RKO (cell line): ENCODE data around the gene HSF5.
"Not testable (repeated sequence)": the region's sequence is repeated elsewhere in the genome, so short reads cannot be mapped to it uniquely, and the experiment has no call there.

ENCODE experiments used
- DNase-seq: peaks from one replicate; pipeline ENCODE4 v3.0.0-alpha.2; 2016; ENCODE audit warnings: low spot score

HSF5 gene

GRCh38 chr17:58481798-58482197, 6.4 kb downstream of the HSF5 start:
- not testable (repeated sequence) for DNase-seq

DNA sequence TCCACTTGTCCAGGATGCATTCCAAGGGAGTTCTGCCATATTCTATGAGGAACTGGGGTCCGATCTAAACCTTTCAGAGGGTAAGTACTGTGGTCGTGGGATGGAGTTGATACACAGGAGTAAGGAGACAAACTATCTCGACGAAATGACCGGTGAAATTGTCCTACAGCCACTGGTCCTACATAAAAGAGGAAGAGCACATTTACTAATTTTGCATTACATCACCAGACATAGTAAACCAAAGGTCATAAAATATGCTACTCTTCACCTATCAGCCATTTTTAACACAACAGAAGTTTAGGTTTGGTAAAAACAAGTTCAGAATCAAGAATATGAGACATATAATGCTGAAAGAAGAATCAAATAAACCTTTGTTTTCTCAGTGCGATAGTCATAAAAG, 8.1 kb downstream of the HSF5 start:
- no peak for DNase-seq

DNA sequence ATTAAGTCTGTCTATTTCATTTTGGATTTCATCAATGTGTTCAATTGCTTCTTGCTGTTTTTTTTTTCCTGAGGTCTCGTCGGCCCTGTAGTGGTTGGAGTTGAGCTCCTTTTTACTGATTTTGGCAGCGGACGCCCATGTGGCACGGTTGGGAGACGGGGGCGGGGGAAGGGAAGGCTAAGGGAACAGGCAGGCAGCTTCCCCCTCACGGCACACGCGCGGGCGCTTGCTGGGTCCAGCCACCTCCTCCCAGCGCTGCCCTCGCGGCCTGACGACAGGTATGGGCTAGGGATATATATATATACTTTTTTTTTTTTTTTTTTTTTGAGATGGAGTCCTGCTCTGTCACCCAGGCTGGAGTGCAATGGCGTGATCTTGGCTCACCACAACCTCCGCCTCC, 11.4 kb downstream of the HSF5 start:
- no peak for DNase-seq

DNA sequence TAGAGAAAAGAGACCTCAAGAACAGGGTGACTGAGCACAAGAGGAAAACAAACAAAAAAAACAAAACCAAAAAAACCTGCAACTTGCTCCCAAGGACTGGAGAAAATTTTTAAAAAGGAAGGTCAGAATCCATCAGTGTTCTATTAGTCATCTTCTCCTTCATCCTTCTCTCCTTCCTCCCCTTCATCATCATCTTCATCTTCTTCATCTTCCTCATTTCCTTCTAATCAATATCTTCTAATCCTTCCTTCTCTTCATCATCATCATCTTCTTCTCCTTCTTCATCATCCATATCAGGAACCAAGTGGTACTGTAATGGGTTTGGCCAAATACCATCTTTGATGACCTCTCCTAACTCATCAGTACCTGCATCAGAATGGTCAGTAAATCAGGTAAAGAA, 12.2 kb downstream of the HSF5 start:
- DNase-seq, result no peak

DNA sequence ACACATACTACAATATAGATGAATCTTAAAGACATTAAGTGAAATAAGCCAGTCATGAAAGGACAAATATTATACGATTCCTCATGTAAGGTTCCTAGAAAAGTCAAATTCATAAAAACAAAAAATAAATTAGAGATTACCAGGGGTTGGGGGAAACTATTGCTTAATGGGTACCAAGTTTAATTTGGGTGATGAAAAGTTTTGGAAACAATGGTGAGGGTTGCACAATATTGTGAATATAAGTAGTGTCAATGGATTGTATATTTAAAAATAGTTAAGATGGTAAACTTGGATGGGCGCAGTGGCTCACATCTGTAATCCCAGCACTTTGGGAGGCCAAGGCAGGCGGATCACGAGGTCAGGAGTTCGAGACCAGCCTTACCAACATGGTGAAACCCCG, 17.9 kb downstream of the HSF5 start:
- DNase-seq, result no peak

GRCh38 chr17:58468944-58469343, 19.3 kb downstream of the HSF5 start:
- no peak for DNase-seq

- no peak for DNase-seq
These were observed 32.7 kb downstream of the HSF5 start for GRCh38 chr17:58455491-58455890.

DNA sequence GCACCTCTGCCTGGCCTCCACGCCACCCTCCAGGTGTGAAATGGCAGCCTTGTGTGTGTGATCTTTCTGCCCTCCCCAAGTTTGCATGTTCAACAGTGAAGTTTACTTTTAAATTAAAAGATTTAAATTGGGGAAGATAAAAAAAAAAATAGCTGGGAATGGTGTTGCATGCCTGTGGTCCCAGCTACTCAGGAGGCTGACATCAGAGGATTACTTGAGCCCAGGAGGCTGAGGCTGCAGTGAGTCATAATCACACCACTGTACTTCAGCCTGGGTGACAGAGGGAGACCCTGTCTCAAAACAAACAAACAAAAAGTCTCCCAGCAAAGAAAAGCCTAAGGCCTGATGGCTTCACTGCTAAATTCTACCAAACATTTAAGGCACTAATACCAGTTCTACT, 35.5 kb downstream of the HSF5 start:
- peak; percentile 2 for DNase-seq

DNA sequence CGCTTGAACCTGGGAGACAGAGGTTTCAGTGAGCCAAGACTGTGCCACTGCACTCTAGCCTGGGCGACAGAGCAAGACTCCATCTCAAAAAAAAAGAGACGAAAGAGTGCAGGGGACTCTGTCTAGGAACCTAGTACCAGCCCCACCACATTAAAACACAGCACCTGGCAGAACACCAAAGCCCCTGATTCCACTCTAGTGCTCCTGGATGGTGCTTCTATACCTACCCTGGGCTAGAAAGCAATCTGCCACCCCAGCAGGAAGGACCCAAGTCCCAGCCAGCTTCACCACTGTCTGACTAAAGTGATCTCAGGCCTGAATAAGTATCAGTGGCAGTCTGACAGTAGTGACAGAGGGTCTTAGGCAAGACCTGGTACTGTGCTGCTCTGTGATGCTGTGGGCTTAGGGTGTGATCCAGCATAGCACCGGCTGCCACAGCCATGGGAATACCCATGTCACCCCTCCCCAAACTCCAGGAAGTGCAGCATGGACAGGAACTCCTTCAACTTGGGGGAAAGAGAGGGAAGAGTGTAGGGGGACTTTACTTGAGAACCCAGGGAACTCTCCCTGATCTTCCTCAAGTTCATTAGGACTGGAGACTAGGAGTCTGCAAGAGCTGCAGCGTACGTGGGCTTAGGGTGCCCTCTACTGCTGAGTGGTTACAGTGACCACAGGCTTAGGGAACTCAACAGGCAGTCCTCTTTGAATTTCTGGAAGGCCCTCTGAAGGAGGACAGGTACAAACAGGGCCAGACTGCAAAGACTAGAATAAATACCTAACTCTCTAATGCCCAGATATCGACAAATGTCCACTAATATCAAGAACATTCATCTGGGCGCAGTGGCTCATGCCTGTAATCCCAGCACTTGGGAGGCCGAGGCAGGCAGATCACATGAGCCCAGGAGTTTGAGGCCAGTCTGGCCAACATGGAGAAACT, 40.9 kb downstream of the HSF5 start:
- peak; percentile 84 for DNase-seq

DNA sequence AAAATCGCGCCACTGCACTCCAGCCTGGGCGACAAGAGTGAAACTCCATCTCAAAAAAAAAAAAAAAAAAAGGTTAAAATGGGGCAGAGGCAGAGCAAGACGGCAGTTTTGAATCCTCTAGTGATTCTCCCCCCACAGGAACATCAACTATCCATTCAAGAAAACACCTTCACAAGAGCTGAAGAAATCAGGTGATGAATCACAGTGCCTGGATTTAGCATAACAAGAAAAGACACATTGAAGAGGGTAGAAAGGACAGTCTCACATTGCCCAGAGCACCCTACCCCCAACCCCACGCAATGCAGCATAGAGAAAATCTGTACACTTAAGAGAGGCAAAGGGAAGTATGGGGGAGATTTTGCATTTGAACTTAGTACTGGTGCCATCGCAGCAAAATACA, 42.1 kb downstream of the HSF5 start:
- DNase-seq, result no peak

- no peak for DNase-seq
These were observed 51.4 kb downstream of the HSF5 start for GRCh38 chr17:58436805-58437239.

DNA sequence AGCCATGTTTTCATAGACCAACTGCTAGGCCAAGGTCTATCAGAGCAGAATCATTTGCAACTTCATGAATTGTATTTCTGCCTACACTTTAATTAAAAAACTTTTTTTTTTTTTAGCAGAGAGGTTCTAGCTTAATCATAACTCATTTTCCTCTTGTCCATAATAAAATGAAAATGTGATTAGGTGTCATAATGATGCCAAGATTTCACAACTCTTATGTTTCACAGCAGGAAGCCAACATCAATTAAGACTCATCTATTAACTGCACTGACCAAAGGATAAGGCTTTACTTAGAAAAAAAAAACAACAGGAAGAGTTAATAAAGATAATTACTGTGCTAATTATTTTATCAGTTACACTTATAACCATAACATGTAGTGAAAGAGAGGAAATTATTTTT, 52.0 kb downstream of the HSF5 start:
- no peak for DNase-seq

- no peak for DNase-seq
These were observed 55.2 kb downstream of the HSF5 start for GRCh38 chr17:58432806-58433573.

GRCh38 chr17:58427807-58428206, 60.4 kb downstream of the HSF5 start:
- no peak for DNase-seq

GRCh38 chr17:58421711-58422110, 66.5 kb downstream of the HSF5 start:
- no peak for DNase-seq

GRCh38 chr17:58420827-58421226, 67.4 kb downstream of the HSF5 start:
- DNase-seq, result no peak

DNA sequence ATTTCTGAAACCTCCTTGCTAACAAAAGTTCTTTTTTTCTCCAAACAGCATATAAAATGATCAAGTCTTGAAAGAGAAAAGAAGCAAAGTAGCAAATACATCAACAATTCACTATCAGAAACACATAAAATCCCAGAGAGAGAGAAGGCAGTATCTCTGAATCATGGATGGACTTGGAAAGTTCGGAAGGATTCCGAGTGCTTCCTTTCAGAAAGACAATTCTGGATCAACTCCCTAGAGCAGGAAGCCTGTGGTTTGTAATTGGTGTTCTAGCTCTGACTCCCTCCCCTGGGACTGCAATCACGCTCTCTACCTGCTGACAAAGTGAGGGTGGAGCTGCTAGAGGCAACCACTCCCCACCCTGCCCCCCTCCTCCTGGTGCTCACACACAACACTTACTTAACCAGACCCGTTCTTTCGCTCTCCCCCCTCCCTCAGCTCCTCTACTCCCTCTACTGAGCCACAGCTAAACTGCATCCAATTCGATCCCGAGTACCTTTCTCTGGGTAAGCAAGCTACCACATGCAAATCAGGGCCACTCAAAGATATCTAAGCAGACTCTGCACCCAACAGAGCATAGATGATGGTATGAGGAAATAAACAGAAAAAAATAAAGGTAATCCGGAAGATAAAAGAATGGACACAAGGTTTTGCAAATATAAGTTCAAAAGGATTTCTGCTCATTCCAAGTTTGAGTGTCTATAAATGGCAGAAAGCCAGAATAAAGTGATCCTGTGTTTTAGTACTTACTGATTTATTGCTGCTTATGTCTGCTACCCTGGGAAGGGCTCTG, 70.7 kb downstream of the HSF5 start, which contains the start of gene RNF43:
Gene RNF43 (minus strand): TSS at position 235 of the 793 bp plus-strand sequence. CDS start 1,957 bp downstream, outside the sequence.
- DNase-seq, result peak; percentile 83

GRCh38 chr17:58416937-58417299, 71.3 kb downstream of the HSF5 start:
- DNase-seq, result no peak

- DNase-seq, result no peak
These were observed 71.8 kb downstream of the HSF5 start for GRCh38 chr17:58416396-58416795.

- no peak for DNase-seq
These were observed 72.7 kb downstream of the HSF5 start for GRCh38 chr17:58415371-58416055.

- no peak for DNase-seq
These were observed 73.6 kb downstream of the HSF5 start for GRCh38 chr17:58414596-58414997.

- DNase-seq, result no peak
These were observed 74.5 kb downstream of the HSF5 start for GRCh38 chr17:58413684-58414083.
